ENCODE results near the gene CDKAL1. TPM values are rescaled to one million over a fixed set of nuclear protein-coding genes. Genes with fewer than 3 reads are reported as not detected.

The CDKAL1 gene
- total and polyA plus RNA-seq, 2 of the 8 experiments (the other 6 are each of a cell fraction or from before 2014, with no cell fraction given): 8.4 to 24.6 TPM

DNA sequence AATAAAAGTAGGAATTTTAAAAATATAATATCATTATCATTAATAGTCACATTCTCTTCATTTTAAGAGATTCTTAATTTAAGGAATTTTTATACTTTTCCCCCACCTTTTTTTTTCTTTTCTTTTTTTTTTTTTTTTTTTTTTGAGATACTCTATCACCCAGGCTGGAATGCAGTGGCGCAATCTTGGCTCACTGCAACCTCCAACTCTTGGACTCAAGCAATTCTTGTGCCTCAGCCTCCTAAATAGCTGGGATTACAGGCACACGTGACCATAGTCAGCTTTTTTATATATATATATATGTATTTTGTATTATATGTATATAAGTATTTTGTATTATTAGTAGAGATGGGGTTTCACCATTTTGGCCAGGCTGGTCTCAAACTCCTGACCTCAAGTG is 457.7 kb downstream of the CDKAL1 start:
- Histone ChIP-seq H2BK15ac (ENCODE audit: low read length) (no peak overlapping the region), H2AK5ac (ENCODE audit: low read depth, low read length) (no peak overlapping the region), H3K23ac (ENCODE audit: insufficient read length) (no peak overlapping the region), H2BK12ac (ENCODE audit: low read depth, low read length) (no peak overlapping the region), H2AFZ (ENCODE audit: low read length) (no peak overlapping the region), H3K18ac (ENCODE audit: extremely low read depth, low read length) (no peak overlapping the region), H3K4me1 (replicated peaks in 1 of 4; ENCODE audit: control insufficient read depth in 3 of 4, insufficient read depth in 4 of 4, low read length in 3 of 4) (peaks cover 0 to 6% (median 1%) of the 10 kb centered on the region in 4 experiments; a peak in 2 of 7 replicates), H3K79me2 (ENCODE audit: control insufficient read depth in 1 of 2, insufficient read depth in 2 of 2, low read length in 2 of 2) (no peaks in the 10 kb centered on the region), H4K5ac (ENCODE audit: insufficient read length, low read depth, low read length) (no peak overlapping the region), H3K4me3 (ENCODE audit: extremely low read depth in 1 of 4, insufficient read depth in 2 of 4, low read depth in 3 of 4, low read length in 4 of 4) (no peak overlapping the region), H3K4me2 (ENCODE audit: insufficient read depth in 1 of 2, low read depth in 2 of 2, low read length in 2 of 2) (no peak overlapping the region), H2BK5ac (ENCODE audit: low read depth, low read length) (no peak overlapping the region), H4K8ac (ENCODE audit: extremely low read depth, insufficient read depth, low read length) (no peak overlapping the region), H4K91ac (replicated peaks; ENCODE audit: insufficient read length, low read length) (no peak overlapping the region), H3K27me3 (replicated peaks in 1 of 4; ENCODE audit: control insufficient read depth in 3 of 4, extremely low read depth in 1 of 4, insufficient read depth in 3 of 4, low read length in 3 of 4) (no peaks in the 10 kb centered on the region), H2BK120ac (replicated peaks; ENCODE audit: low read depth, low read length) (no peak overlapping the region), H3K23me2 (ENCODE audit: low read depth, low read length) (no peaks in the 10 kb centered on the region), H3K9ac (replicated peaks in 1 of 4; ENCODE audit: extremely low read depth in 1 of 4, low read depth in 3 of 4, low read length in 3 of 4) (no peak overlapping the region), H3K56ac (replicated peaks; ENCODE audit: insufficient read length, low read depth, low read length) (no peak overlapping the region), H4K20me1 (replicated peaks in 1 of 2; ENCODE audit: control insufficient read depth in 1 of 2, insufficient read depth in 2 of 2, low read length in 2 of 2) (no peaks in the 10 kb centered on the region), H3K79me1 (ENCODE audit: low read depth, low read length) (no peaks in the 10 kb centered on the region), H3K9me3 (ENCODE audit: insufficient read depth in 2 of 2, low read depth in 1 of 2, low read length in 1 of 2) (no peaks in the 10 kb centered on the region), H3K36me3 (ENCODE audit: control insufficient read depth in 2 of 4, insufficient read depth in 4 of 4, low read length in 3 of 4) (no peaks in the 10 kb centered on the region; a peak in 1 of 8 replicates), H3K4ac (replicated peaks; ENCODE audit: insufficient read length, low read depth, low read length) (no peak overlapping the region), H3K14ac (ENCODE audit: insufficient read length) (no peak overlapping the region), H3K27ac (ENCODE audit: low read depth, low read length) (no peak overlapping the region), H2BK20ac (ENCODE audit: low read length) (no peak overlapping the region)
- ChIA-PET CTCF (ENCODE audit: partially characterized antibody) (no interaction called here), POLR2A (ENCODE audit: partially characterized antibody) (no interaction called here)
- FAIRE-seq (no peak), DNase-seq (ENCODE audit: low read depth in 1 of 2, low spot score in 2 of 2) (no peak)
- 100% methylated on average over 1 of the region's 2 CpGs; no CpG with 5 or more reads in 1 of the 2 experiments for WGBS, 2 experiments (ENCODE audit: extremely low coverage in 1 of 2, insufficient coverage in 1 of 2, insufficient read length in 1 of 2, insufficient replicate concordance in 2 of 2, low coverage in 1 of 2, low lambda C conversion rate in 2 of 2, missing lambda C conversion rate in 1 of 2)
- TF ChIP-seq BCL11A (IDR thresholded peaks at IDR 0.05; ENCODE audit: low read depth in 2 of 2, low read length in 2 of 2): no peak
- TF ChIP-seq, protein P1, sequence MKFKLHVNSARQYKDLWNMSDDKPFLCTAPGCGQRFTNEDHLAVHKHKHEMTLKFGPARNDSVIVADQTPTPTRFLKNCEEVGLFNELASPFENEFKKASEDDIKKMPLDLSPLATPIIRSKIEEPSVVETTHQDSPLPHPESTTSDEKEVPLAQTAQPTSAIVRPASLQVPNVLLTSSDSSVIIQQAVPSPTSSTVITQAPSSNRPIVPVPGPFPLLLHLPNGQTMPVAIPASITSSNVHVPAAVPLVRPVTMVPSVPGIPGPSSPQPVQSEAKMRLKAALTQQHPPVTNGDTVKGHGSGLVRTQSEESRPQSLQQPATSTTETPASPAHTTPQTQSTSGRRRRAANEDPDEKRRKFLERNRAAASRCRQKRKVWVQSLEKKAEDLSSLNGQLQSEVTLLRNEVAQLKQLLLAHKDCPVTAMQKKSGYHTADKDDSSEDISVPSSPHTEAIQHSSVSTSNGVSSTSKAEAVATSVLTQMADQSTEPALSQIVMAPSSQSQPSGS (IDR thresholded peaks at IDR 0.05; ENCODE audit: low read length): no peak
- TF ChIP-seq, protein P2, sequence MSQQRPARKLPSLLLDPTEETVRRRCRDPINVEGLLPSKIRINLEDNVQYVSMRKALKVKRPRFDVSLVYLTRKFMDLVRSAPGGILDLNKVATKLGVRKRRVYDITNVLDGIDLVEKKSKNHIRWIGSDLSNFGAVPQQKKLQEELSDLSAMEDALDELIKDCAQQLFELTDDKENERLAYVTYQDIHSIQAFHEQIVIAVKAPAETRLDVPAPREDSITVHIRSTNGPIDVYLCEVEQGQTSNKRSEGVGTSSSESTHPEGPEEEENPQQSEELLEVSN (IDR thresholded peaks at IDR 0.05): no peak
- no peak for TF ChIP-seq KDM4A (IDR thresholded peaks at IDR 0.05; ENCODE audit: low read depth, low read length, severe bottlenecking)
- TF ChIP-seq YY1 (IDR thresholded peaks at IDR 0.05; ENCODE audit: low read depth, low read length): no peak
- no peak for TF ChIP-seq CEBPB (IDR thresholded peaks at IDR 0.05; ENCODE audit: low read depth, low read length)
- no peak for TF ChIP-seq POLR2AphosphoS5 (IDR thresholded peaks at IDR 0.05; ENCODE audit: low read depth, low read length)
- no peak for TF ChIP-seq POU5F1 (IDR thresholded peaks at IDR 0.05; ENCODE audit: low read depth, low read length)
- no peak for TF ChIP-seq CHD2 (IDR thresholded peaks at IDR 0.05; ENCODE audit: low read length)

Measured in H1 (cell line).